BE2C (cell line): Measurements from ENCODE around the gene SF1.

Source experiments
- DNase-seq: peaks from one replicate; pipeline ENCODE4 v3.0.0-alpha.2; 2020
- H3K27me3 ChIP-seq: fragments of 250-450 bp; sonication (Bioruptor Pico); 2 replicates; pipeline ENCODE4 v1.5.1; 2020; ENCODE audit warnings: mild to moderate bottlenecking
- H3K36me3 ChIP-seq: fragments of 250-450 bp; sonication (Bioruptor Pico); 2 replicates; pipeline ENCODE4 v1.5.1; 2020; ENCODE audit warnings: mild to moderate bottlenecking
- H3K4me1 ChIP-seq: fragments of 250-450 bp; sonication (Bioruptor Pico); 2 replicates; pipeline ENCODE4 v1.5.1; 2020
- H3K4me3 ChIP-seq: 2 replicates; pipeline ENCODE4 v1.5.1; 2011; ENCODE audit warnings: low read depth, low read length
- H3K9me3 ChIP-seq: fragments of 250-450 bp; sonication (Bioruptor Pico); 2 replicates; pipeline ENCODE4 v1.5.1; 2020
- TF ChIP-seq, protein P1 (sequence below): IDR thresholded peaks from 2 replicates; pipeline ENCODE4 v1.5.1; 2012; ENCODE audit warnings: mild to moderate bottlenecking, low read depth, low read length

SF1 gene

GRCh38 chr11:64743591-64744543 lies 34.5 kb downstream of the SF1 start, which contains the start of gene RASGRP2:
Gene RASGRP2 (minus strand): TSS chr11:64744142. CDS start chr11:64742866, 1,276 bp downstream.
- Histone ChIP-seq H3K4me3 (peak within 1 kb of the TSS; percentile 41; the same call in 1 of the 2 replicates), H3K4me1 (no peaks in the 10 kb centered on the region; the same call in 1 of the 2 replicates), H3K27me3 (peaks cover 27% of the 10 kb centered on the region), H3K36me3 (no peaks in the 10 kb centered on the region), H3K9me3 (no peaks in the 10 kb centered on the region)
- DNase-seq = no peak
- TF ChIP-seq, protein P1, sequence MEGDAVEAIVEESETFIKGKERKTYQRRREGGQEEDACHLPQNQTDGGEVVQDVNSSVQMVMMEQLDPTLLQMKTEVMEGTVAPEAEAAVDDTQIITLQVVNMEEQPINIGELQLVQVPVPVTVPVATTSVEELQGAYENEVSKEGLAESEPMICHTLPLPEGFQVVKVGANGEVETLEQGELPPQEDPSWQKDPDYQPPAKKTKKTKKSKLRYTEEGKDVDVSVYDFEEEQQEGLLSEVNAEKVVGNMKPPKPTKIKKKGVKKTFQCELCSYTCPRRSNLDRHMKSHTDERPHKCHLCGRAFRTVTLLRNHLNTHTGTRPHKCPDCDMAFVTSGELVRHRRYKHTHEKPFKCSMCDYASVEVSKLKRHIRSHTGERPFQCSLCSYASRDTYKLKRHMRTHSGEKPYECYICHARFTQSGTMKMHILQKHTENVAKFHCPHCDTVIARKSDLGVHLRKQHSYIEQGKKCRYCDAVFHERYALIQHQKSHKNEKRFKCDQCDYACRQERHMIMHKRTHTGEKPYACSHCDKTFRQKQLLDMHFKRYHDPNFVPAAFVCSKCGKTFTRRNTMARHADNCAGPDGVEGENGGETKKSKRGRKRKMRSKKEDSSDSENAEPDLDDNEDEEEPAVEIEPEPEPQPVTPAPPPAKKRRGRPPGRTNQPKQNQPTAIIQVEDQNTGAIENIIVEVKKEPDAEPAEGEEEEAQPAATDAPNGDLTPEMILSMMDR = peak; percentile 44

GRCh38 chr11:64742889-64743590 lies 35.3 kb downstream of the SF1 start:
- peak; percentile 40 for DNase-seq
- H3K4me3 ChIP-seq = peak overlapping the region; percentile 8; the same call in 1 of the 2 replicates

DNA sequence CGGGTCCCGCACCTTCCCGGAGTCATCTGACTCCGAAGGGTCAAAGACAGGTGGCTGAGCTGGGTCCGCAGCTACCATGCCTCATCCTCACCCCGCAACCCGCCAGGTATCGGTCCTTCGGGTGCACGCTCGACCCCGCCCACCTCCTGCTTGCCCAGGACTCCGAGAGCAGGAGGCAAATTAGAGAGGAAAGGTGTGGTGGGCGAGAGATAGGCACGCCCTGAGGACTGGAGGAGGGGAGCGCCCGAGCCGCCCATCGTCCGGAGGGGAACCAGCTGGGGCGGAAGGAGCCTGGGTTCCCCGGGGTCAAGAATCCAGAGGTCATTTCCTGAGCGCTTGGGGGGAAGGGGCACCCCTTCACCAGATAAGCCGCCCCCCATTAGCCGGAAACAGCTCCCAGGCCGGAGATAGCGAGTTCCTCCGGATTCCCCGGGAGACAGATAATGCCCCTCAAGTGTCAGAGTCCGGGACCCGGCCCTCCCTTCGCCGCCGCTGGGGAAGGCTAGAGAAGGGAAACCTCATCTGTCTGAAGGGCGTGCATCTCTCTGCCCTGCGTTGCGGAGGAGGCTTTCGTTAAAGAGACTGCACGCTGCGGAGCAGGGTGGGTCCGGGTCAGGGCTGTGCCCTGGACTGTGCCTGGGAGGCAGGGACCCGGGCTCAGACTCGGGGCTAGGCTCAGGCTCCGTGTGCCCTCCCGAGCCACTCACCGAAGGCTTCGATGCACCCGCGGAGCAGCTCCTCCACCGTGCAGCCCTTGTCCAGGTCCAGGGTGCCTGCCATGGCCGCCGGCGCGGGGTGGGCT lies 36.1 kb downstream of the SF1 start:
- Histone ChIP-seq H3K4me3 (peak overlapping the region; percentile 8; the same call in 1 of the 2 replicates), H3K4me1 (no peaks in the 10 kb centered on the region; the same call in 1 of the 2 replicates), H3K27me3 (peaks cover 27% of the 10 kb centered on the region), H3K9me3 (no peaks in the 10 kb centered on the region), H3K36me3 (no peaks in the 10 kb centered on the region)
- no peak for DNase-seq
- TF ChIP-seq, protein P1 = no peak

More at GRCh38 chr11:64742889-64743590, 35.3 kb downstream of the SF1 start:
- H3K27me3 ChIP-seq = peaks cover 27% of the 10 kb centered on the region
- H3K9me3 ChIP-seq = no peaks in the 10 kb centered on the region
- H3K4me1 ChIP-seq = no peaks in the 10 kb centered on the region; the same call in 1 of the 2 replicates
- TF ChIP-seq, protein P1 = peak; percentile 56
- H3K36me3 ChIP-seq = no peaks in the 10 kb centered on the region

DNA sequence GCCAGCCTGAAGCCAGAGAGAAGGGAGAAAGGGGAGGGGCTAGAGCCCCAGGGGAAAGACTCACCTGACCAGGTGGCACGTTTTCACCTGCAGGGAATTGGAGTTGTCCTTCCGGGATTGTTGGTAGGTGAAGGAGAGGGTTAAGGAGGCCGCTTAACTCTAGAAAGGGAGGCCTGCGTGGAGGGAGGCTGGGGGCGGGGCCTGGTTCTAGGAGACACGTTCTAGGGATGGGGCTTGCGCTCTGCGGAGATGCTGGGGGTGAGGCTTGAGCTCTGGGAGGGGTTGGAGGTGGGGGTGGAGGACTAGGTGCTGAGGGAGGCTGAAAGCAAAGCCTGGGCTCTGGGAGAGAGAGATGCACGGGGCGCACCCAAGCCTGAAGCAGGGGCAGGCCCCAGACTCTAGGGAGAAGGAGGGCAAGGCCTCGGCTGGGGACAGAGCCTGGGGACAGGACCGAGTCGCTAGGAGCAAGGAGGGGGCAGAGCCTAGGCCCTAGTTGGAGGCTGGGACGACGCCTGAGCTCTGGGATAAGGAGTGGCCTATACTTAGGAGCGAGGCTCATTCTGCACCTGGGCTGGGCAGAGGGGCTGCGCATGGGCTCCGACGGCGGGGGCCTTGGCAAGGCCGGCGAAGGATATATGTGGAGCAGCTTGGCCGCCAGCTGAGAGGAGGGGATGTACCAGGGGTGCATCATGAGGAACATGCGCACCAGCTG lies 36.8 kb downstream of the SF1 start:
- no peaks in the 10 kb centered on the region; the same call in 1 of the 2 replicates for H3K4me1 ChIP-seq
- no peak overlapping the region for H3K4me3 ChIP-seq
- H3K36me3 ChIP-seq = no peaks in the 10 kb centered on the region
- no peaks in the 10 kb centered on the region for H3K9me3 ChIP-seq
- peaks cover 27% of the 10 kb centered on the region for H3K27me3 ChIP-seq
- TF ChIP-seq, protein P1 = no peak
- no peak for DNase-seq

- no peaks in the 10 kb centered on the region for H3K9me3 ChIP-seq
- TF ChIP-seq, protein P1 = no peak
- no peak for DNase-seq
- H3K36me3 ChIP-seq = no peaks in the 10 kb centered on the region
- no peaks in the 10 kb centered on the region for H3K4me1 ChIP-seq
- H3K27me3 ChIP-seq = peaks cover 27% of the 10 kb centered on the region
- H3K4me3 ChIP-seq = no peak overlapping the region
Measured at GRCh38 chr11:64739871-64740270, 38.5 kb downstream of the SF1 start.
